IMR-90 (cell line): ENCODE measurements around the gene FCRL2. TPM values are rescaled to one million over a fixed set of nuclear protein-coding genes. Genes with fewer than 3 reads are reported as not detected.

Source experiments
- ATAC-seq: fragments of 200-7000 bp; cut with Tn5 transposase; 2 replicates; pipeline ENCODE4 v1.9.1; 2020; ENCODE audit warnings: low read depth, mild to moderate bottlenecking, moderate library complexity
- BruUV-seq: library from RNA; stranded (reverse); fragments of 400-500 nt; replicated peaks from 2 replicates; lab custom pipeline; 2021; lab: Mats Ljungman, UMichigan
- CTCF ChIA-PET: fragments of 300-600 bp; formaldehyde crosslinking; extraction: SDS; loops from one replicate; lab custom pipeline; 2021; ENCODE audit warnings: antibody characterized with exemption; lab: Yijun Ruan, JAX
- POLR2A ChIA-PET: fragments of 300-600 bp; sonication (Branson Sonifier 250); formaldehyde crosslinking; loops from one replicate; lab custom pipeline; 2022; ENCODE audit warnings: antibody characterized with exemption; ENCODE audit not compliant: unreplicated experiment; lab: Charles Lee
- DNase-seq: peaks from one replicate; pipeline ENCODE4 v3.0.0; 2013
- H2AFZ ChIP-seq: replicated peaks from 2 replicates; pipeline ENCODE3; 2013; ENCODE audit warnings: low read length, mild to moderate bottlenecking; ENCODE audit not compliant: poor library complexity
- H2AK5ac ChIP-seq: 2 replicates; pipeline ENCODE4 v1.6.1; 2013; ENCODE audit warnings: low read depth, low read length, inconsistent platforms
- H2AK9ac ChIP-seq: replicated peaks from 2 replicates; pipeline ENCODE3; 2013; ENCODE audit warnings: mild to moderate bottlenecking, low read depth, low read length, moderate library complexity; ENCODE audit not compliant: poor library complexity
- H2BK120ac ChIP-seq: 2 replicates; pipeline ENCODE4 v1.6.1; 2013; ENCODE audit warnings: low read depth, low read length, inconsistent platforms
- H2BK15ac ChIP-seq: 3 replicates; pipeline ENCODE4 v1.6.1; 2013; ENCODE audit warnings: low read depth, low read length, inconsistent platforms
- H2BK20ac ChIP-seq: 2 replicates; pipeline ENCODE4 v1.6.1; 2013; ENCODE audit warnings: low read depth, mild to moderate bottlenecking, inconsistent platforms, low read length, moderate library complexity
- H2BK5ac ChIP-seq: 2 replicates; pipeline ENCODE4 v1.6.1; 2013; ENCODE audit warnings: mild to moderate bottlenecking, low read depth, low read length, inconsistent platforms; ENCODE audit not compliant: poor library complexity, severe bottlenecking
- H3K14ac ChIP-seq: replicated peaks from 2 replicates; pipeline ENCODE4 v1.6.1; 2013; ENCODE audit warnings: low read depth, low read length, inconsistent platforms
- H3K18ac ChIP-seq: 2 replicates; pipeline ENCODE4 v1.6.1; 2013; ENCODE audit warnings: low read depth, low read length, control low read depth
- H3K23ac ChIP-seq: 2 replicates; pipeline ENCODE4 v1.6.1; 2013; ENCODE audit warnings: low read depth, low read length, inconsistent platforms
- H3K27ac ChIP-seq: 2 replicates; pipeline ENCODE4 v1.5.1; 2013; ENCODE audit warnings: mild to moderate bottlenecking, control low read depth, low read length; ENCODE audit not compliant: insufficient read depth
- H3K27me3 ChIP-seq: 2 replicates; pipeline ENCODE4 v1.6.1; 2013; ENCODE audit warnings: low read length; ENCODE audit not compliant: control insufficient read depth, insufficient read depth
- H3K36me3 ChIP-seq: 2 replicates; pipeline ENCODE4 v1.6.1; 2013; ENCODE audit warnings: low read length, mixed read lengths; ENCODE audit not compliant: control insufficient read depth, insufficient read depth
- H3K4ac ChIP-seq: 2 replicates; pipeline ENCODE4 v1.6.1; 2013; ENCODE audit warnings: low read depth, low read length, inconsistent platforms
- H3K4me1 ChIP-seq: 2 replicates; pipeline ENCODE4 v1.6.1; 2013; ENCODE audit warnings: low read length, mixed read lengths; ENCODE audit not compliant: control insufficient read depth, insufficient read depth
- H3K4me2 ChIP-seq: 2 replicates; pipeline ENCODE4 v1.6.1; 2013; ENCODE audit warnings: low read depth, mild to moderate bottlenecking, control low read depth, low read length, moderate library complexity
- H3K4me3 ChIP-seq: 2 replicates; pipeline ENCODE4 v1.5.1; 2013; ENCODE audit warnings: low read depth, mild to moderate bottlenecking, control low read depth, low read length, moderate library complexity; ENCODE audit not compliant: insufficient read depth
- H3K56ac ChIP-seq: 2 replicates; pipeline ENCODE4 v1.6.1; 2013; ENCODE audit warnings: low read length, inconsistent platforms; ENCODE audit not compliant: insufficient read depth; ENCODE audit errors: extremely low read depth
- H3K79me1 ChIP-seq, 2 experiments: 2 replicates each; pipeline ENCODE4 v1.6.1; 2013; ENCODE audit warnings: low read length in 2 of 2, inconsistent platforms in 1 of 2, low read depth in 1 of 2
- H3K9ac ChIP-seq: 2 replicates; pipeline ENCODE4 v1.6.1; 2013; ENCODE audit warnings: low read depth, low read length, control low read depth
- H3K9me1 ChIP-seq: 2 replicates; pipeline ENCODE4 v1.6.1; 2013; ENCODE audit warnings: low read length, inconsistent platforms; ENCODE audit not compliant: insufficient read depth
- H3K9me3 ChIP-seq: 2 replicates; pipeline ENCODE4 v1.6.1; 2013; ENCODE audit warnings: low read length; ENCODE audit not compliant: control insufficient read depth, insufficient read depth
- H4K20me1 ChIP-seq: 2 replicates; pipeline ENCODE4 v1.6.1; 2013; ENCODE audit warnings: low read length, inconsistent platforms; ENCODE audit not compliant: insufficient read depth
- H4K5ac ChIP-seq: 2 replicates; pipeline ENCODE4 v1.6.1; 2013; ENCODE audit warnings: mild to moderate bottlenecking, low read depth, low read length, control low read depth
- H4K8ac ChIP-seq, 2 experiments: 2 replicates each; pipeline ENCODE4 v1.6.1; 2013; ENCODE audit warnings: low read depth in 2 of 2, low read length in 2 of 2, control low read depth in 1 of 2, inconsistent platforms in 1 of 2
- H4K91ac ChIP-seq: 2 replicates; pipeline ENCODE4 v1.6.1; 2013; ENCODE audit warnings: low read depth, low read length, inconsistent platforms; ENCODE audit not compliant: insufficient read depth
- BHLHE40 ChIP-seq: fragments of 150-350 bp; IDR thresholded peaks from 2 replicates; pipeline ENCODE4 v1.6.1; 2016; ENCODE audit warnings: mild to moderate bottlenecking, low read depth, low read length
- CEBPB ChIP-seq: IDR thresholded peaks from 2 replicates; pipeline ENCODE4 v1.6.1; 2012; ENCODE audit warnings: low read depth, low read length, improper control_type of control experiment
- CHD1 ChIP-seq: IDR thresholded peaks from 2 replicates; pipeline ENCODE4 v1.6.1; 2012; ENCODE audit warnings: low read depth, low read length, improper control_type of control experiment
- FOS ChIP-seq: fragments of 150-350 bp; IDR thresholded peaks from 2 replicates; pipeline ENCODE4 v1.6.1; 2016; ENCODE audit warnings: low read depth, low read length
- MAFK ChIP-seq: IDR thresholded peaks from 2 replicates; pipeline ENCODE4 v1.6.1; 2012; ENCODE audit warnings: low read depth, low read length, improper control_type of control experiment
- MAZ ChIP-seq: IDR thresholded peaks from 2 replicates; pipeline ENCODE4 v1.6.1; 2012; ENCODE audit warnings: low read depth, mild to moderate bottlenecking, low read length, improper control_type of control experiment, moderate library complexity, borderline replicate concordance
- MXI1 ChIP-seq: IDR thresholded peaks from 2 replicates; pipeline ENCODE4 v1.6.1; 2012; ENCODE audit warnings: low read depth, mild to moderate bottlenecking, low read length, moderate library complexity, borderline replicate concordance
- NFE2L2 ChIP-seq: fragments of 150-350 bp; IDR thresholded peaks from 2 replicates; pipeline ENCODE4 v1.6.1; 2016; ENCODE audit warnings: low read depth, mild to moderate bottlenecking, low read length
- POLR2A ChIP-seq: IDR thresholded peaks from 2 replicates; pipeline ENCODE4 v1.6.1; 2012; ENCODE audit warnings: mild to moderate bottlenecking, low read depth, low read length
- RFX5 ChIP-seq: IDR thresholded peaks from 2 replicates; pipeline ENCODE4 v1.8.0; 2012; ENCODE audit warnings: low read depth, mild to moderate bottlenecking, low read length, moderate library complexity
- SMC3 ChIP-seq: fragments of 150-350 bp; IDR thresholded peaks from 2 replicates; pipeline ENCODE4 v1.6.1; 2016; ENCODE audit warnings: low read depth, mild to moderate bottlenecking, antibody characterized with exemption, low read length, moderate library complexity
- WGBS, 2 experiments: methylation state at CpG; one replicate each; pipeline versions ENCODE4 v1.1.5 to v1.1.7; 2013; ENCODE audit warnings: missing lambda C conversion rate in 2 of 2; ENCODE audit not compliant: insufficient read length in 1 of 2; ENCODE audit errors: extremely low coverage in 2 of 2; 5-methylcytosine and 5-hydroxymethylcytosine counted together
- dilution Hi-C: fragments of 300-500 bp; cut with HindIII; formaldehyde crosslinking; loops from one replicate; pipeline ENCODE4 v1.14.3; 2018; ENCODE audit warnings: low sequenced_read_pairs; ENCODE audit not compliant: unreplicated experiment
- in situ Hi-C: fragments of 300-500 bp; cut with MboI; formaldehyde crosslinking; loops from 3 replicates; pipeline ENCODE4 v1.14.3; 2019; ENCODE audit warnings: low sequenced_read_pairs, inconsistent platforms, mixed read lengths
- intact Hi-C: fragments of 100-400 bp; cut with micrococcal nuclease; formaldehyde crosslinking; loops from 2 replicates; pipeline ENCODE4 v1.10.0; 2022
- polyA plus RNA-seq, 3 experiments: library from polyadenylated mRNA; depleted of rRNA; stranded (reverse); fragments of >200 nt; gene quantifications; 2 replicates each; pipeline ENCODE4 v1.2.3, GENCODE V29; 2012; ENCODE audit warnings: low replicate concordance in 1 of 3
- total RNA-seq: library from RNA; depleted of rRNA; stranded (reverse); fragments of >200 nt; gene quantifications from 2 replicates; pipeline ENCODE4 v1.2.3, GENCODE V29; 2012
- TF ChIP-seq, protein P1 (sequence below): conservative IDR thresholded peaks from 2 replicates; pipeline ENCODE4 v1.5.1; 2012; ENCODE audit warnings: mild to moderate bottlenecking, low read depth, low read length, improper control_type of control experiment

Gene FCRL2
- total and polyA plus RNA-seq, 2 of the 4 experiments (the other 2 are of a cell fraction) = not detected

DNA sequence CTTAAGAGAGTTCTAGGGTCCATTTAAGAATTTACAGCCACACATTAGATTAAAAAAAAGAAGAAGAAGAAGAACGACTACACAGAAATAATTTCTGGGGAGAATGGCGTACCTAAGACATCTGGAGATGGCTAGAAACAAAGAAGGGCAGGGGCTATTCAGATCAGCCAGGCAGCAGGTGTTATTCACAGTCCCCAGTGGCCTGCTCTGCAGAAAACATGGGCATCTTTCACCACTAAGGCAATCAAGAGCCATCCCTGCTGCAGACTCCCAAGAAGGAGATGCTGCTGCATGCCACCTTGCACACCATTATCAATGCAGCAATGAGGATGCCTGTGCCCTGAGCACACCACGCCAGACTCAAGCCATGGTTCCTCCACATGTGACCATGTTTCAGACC lies 7.9 kb upstream of the FCRL2 start:
- Histone ChIP-seq H3K27ac (no peak overlapping the region), H3K4me1 (no peaks in the 10 kb centered on the region), H2AK9ac (no peak overlapping the region), H3K23ac (no peak overlapping the region), H3K79me1 (no peaks in the 10 kb centered on the region), H2BK5ac (no peak overlapping the region), H4K5ac (no peak overlapping the region), H3K14ac (no peak overlapping the region), H3K4me2 (no peak overlapping the region), H2BK15ac (no peak overlapping the region), H4K20me1 (no peaks in the 10 kb centered on the region), H3K9me3 (no peaks in the 10 kb centered on the region), H2AFZ (no peak overlapping the region), H4K91ac (no peak overlapping the region), H3K18ac (no peak overlapping the region), H3K9ac (no peak overlapping the region), H2BK20ac (no peak overlapping the region), H4K8ac (no peak overlapping the region), H3K4ac (no peak overlapping the region), H3K27me3 (no peaks in the 10 kb centered on the region), H3K4me3 (no peak overlapping the region), H2AK5ac (no peak overlapping the region), H3K36me3 (no peaks in the 10 kb centered on the region), H3K56ac (no peak overlapping the region), H3K9me1 (no peaks in the 10 kb centered on the region), H2BK120ac (no peak overlapping the region)
- no CpG with 5 or more reads among the region's 3 CpGs for WGBS, 2 experiments
- ChIA-PET CTCF (no interaction called here), POLR2A (no interaction called here)
- no peak for DNase-seq
- intact Hi-C loops = no loop called here
- no peak for ATAC-seq
- in situ Hi-C loops = no loop called here
- BruUV-seq = no TSS peak
- dilution Hi-C loops = no loop called here
- no peak for TF ChIP-seq POLR2A
- TF ChIP-seq MXI1 = no peak
- no peak for TF ChIP-seq CEBPB
- TF ChIP-seq, protein P1, sequence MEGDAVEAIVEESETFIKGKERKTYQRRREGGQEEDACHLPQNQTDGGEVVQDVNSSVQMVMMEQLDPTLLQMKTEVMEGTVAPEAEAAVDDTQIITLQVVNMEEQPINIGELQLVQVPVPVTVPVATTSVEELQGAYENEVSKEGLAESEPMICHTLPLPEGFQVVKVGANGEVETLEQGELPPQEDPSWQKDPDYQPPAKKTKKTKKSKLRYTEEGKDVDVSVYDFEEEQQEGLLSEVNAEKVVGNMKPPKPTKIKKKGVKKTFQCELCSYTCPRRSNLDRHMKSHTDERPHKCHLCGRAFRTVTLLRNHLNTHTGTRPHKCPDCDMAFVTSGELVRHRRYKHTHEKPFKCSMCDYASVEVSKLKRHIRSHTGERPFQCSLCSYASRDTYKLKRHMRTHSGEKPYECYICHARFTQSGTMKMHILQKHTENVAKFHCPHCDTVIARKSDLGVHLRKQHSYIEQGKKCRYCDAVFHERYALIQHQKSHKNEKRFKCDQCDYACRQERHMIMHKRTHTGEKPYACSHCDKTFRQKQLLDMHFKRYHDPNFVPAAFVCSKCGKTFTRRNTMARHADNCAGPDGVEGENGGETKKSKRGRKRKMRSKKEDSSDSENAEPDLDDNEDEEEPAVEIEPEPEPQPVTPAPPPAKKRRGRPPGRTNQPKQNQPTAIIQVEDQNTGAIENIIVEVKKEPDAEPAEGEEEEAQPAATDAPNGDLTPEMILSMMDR = no peak
- no peak for TF ChIP-seq BHLHE40
- TF ChIP-seq MAFK = no peak
- no peak for TF ChIP-seq SMC3
- no peak for TF ChIP-seq NFE2L2
- no peak for TF ChIP-seq CHD1
- no peak for TF ChIP-seq FOS
- TF ChIP-seq RFX5 = no peak
- TF ChIP-seq MAZ = no peak
